HG03460 (cell line): ENCODE measurements around the gene RSKR.
"Not testable (repeated sequence)": the region's sequence is repeated elsewhere in the genome, so short reads cannot be mapped to it uniquely, and the experiment has no call there.

Experiments
- ATAC-seq: cut with Tn5 transposase; IDR thresholded peaks from one replicate; pipeline ENCODE4 v1.9.1; 2021; ENCODE audit not compliant: unreplicated experiment

The RSKR gene, protein sequence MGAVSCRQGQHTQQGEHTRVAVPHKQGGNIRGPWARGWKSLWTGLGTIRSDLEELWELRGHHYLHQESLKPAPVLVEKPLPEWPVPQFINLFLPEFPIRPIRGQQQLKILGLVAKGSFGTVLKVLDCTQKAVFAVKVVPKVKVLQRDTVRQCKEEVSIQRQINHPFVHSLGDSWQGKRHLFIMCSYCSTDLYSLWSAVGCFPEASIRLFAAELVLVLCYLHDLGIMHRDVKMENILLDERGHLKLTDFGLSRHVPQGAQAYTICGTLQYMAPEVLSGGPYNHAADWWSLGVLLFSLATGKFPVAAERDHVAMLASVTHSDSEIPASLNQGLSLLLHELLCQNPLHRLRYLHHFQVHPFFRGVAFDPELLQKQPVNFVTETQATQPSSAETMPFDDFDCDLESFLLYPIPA

GRCh38 chr17:28613931-28614381, at the start of gene RSKR:
Gene RSKR, minus strand, starts transcription at chr17:28614185. Its CDS starts 24 bp downstream, at chr17:28614161.
- ATAC-seq = no peak

- no peak for ATAC-seq
These were observed 49.7 kb upstream of the RSKR start for GRCh38 chr17:28663723-28664122.

GRCh38 chr17:28662527-28662829, 48.5 kb upstream of the RSKR start:
- no peak for ATAC-seq

- ATAC-seq = peak; percentile 87
These were observed 47.9 kb upstream of the RSKR start, which contains the start of the genes SDF2 and SUPT6H for GRCh38 chr17:28661635-28662526. Gene SDF2, minus strand, starts transcription at chr17:28661906. Its CDS starts 30 bp downstream, at chr17:28661876. Gene SUPT6H, plus strand, starts transcription at chr17:28662205. Its CDS starts 11,197 bp downstream, at chr17:28673402.

DNA sequence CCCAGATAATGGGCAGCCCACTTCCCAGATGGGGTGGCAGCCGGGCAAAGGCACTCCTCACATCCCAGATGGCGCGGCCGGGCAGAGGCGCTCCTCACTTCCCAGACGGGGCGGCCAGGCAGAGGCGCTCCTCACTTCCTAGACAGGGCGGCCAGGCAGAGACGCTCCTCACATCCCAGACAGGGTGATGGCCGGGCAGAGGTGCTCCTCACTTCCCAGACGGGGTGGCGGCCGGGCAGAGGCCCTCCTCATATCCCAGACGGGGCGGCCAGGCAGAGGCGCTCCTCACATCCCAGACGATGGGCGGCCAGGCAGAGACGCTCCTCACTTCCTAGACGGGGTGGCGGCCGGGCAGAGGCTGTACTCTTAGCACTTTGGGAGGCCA, 45.5 kb upstream of the RSKR start:
- not testable (repeated sequence) for ATAC-seq

GRCh38 chr17:28658766-28659496, 44.9 kb upstream of the RSKR start:
- not testable (repeated sequence) for ATAC-seq

DNA sequence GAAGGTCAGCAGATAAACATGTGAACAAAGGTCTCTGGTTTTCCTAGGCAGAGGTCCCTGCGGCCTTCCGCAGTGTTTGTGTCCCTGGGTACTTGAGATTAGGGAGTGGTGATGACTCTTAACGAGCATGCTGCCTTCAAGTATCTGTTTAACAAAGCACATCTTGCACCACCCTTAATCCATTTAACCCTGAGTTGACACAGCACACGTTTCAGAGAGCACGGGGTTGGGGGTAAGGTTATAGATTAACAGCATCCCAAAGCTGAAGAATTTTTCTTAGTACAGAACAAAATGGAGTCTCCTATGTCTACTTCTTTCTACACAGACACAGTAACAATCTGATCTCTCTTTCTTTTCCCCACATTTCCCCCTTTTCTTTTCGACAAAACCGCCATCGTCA, 44.4 kb upstream of the RSKR start:
- not testable (repeated sequence) for ATAC-seq

GRCh38 chr17:28657756-28658155, 43.8 kb upstream of the RSKR start:
- no peak for ATAC-seq

- ATAC-seq = no peak
These were observed 41.2 kb upstream of the RSKR start for GRCh38 chr17:28655160-28655559.

DNA sequence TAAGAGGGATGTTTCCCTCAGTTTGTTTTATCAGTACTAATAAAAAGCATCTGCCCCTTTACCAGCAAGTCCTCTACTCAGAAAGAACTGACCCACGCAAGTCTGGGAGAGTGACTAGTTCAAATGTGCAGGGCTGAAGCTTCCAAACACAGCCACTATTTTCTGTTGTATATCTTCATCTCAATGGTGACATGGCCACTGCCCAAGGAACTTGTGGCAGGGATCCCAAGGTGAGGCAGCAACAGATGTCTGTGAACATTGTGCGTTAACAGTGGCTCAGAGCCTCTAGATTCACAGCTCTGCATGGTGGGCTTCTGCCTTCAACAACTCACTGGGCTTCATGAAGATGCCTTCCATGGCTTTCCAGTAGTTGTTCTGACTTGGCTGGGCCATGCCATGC, 34.7 kb upstream of the RSKR start:
- no peak for ATAC-seq

DNA sequence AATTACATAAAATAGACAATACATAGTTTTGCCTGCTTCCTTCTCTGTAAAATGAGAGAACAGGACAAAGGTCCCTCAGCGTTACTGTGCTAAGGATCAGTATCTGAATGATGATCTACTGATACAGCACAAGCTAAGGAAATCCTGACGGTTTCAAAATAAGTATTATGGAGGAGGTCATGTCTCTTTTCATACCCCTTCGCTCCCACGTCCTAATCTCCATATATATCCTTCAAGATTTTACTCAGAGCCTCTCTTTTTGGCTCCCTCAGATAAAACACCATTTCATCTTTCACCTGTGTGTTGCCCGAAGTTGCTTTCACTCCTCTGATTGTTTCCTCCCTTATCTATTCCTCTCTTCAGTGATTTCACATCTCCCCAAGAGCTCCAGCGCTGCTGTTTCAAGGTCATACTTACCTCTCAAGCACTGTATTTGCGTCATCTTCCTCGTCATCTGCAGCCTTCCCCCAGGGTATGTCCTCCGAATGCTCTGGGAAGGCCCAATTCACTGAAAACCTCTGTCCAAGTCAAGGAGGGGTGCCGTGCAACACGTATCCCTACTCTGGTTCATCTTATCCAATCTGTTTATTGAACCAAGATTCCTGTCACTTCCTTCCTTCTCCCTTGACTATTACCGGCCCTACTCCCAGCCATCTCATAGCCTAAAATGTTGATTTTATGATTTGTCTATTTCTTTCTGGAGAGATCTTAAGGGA, 32.2 kb upstream of the RSKR start:
- ATAC-seq = no peak

- ATAC-seq = no peak
These were observed 31.6 kb upstream of the RSKR start for GRCh38 chr17:28645576-28645939.

GRCh38 chr17:28644787-28645575, 31.0 kb upstream of the RSKR start, which contains the start of gene BLTP2:
Gene BLTP2, minus strand, starts transcription at chr17:28645158. Its CDS starts 102 bp downstream, at chr17:28645056.
- ATAC-seq = peak; percentile 84

DNA sequence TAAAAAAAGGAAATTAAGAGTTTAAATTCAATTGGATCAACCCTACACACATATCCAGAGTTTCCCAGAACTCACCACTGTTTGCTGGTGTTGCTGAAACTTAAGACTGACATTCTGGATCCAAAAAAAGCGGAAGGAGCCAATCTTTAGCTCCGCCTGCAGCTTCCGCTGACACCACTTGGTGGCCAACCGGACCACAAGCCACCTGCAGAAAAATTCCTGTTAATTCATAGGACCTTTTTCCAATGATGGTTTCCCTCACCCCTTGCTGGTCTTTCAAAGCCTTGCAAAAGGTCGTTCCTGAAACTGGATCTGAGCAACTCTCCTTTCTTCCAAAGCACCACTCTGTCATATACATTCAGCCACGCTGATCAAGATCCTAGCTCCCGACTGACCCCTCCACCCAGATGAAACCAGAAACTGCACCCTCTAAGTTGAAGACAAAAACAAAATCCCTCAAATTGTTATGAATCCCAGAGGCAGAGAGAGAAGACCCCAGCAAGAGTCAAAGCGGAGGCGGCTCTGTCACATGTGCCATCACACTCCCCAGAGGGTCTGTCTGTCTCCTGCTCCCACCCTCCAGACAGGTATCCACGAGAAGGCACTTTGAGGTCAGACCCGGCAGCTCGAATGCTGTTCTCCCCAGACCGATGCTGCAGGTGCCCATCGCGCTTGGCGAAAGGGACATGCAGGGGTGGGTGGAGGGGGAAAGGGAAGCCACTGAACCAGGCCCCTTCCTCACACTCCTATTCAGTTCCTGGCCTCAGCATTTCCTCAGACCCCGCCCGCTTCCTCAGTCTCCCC, 30.2 kb upstream of the RSKR start:
- peak; percentile 15 for ATAC-seq

GRCh38 chr17:28641579-28641978, 27.6 kb upstream of the RSKR start:
- ATAC-seq = no peak

- ATAC-seq = no peak
These were observed 21.5 kb upstream of the RSKR start for GRCh38 chr17:28635506-28635905.

GRCh38 chr17:28634206-28634865, 20.4 kb upstream of the RSKR start:
- ATAC-seq = no peak

DNA sequence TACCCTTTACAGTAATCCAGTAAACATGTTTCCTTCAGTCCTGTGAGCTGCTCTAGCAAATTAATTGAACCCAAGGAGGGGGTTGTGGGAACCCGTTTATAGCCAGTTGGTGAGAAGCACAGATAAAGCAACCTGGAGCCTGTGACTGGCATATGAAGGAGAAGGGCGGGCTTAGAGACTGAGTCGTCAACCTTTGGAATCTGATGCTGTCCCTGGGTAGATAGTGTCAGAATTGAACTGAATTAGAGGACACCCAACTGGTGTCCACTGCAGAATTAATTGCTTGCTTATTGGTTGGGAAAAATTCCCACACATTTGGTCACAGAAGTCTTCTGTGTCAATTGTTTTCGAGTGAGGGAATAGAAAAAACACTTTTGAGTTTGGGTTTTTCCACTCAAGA, 12.8 kb upstream of the RSKR start:
- no peak for ATAC-seq
